Right lobe of liver (tissue), 6 donors: Measurements from ENCODE around the gene TGOLN2. TPM values are rescaled to one million over a fixed set of nuclear protein-coding genes. Genes with fewer than 3 reads are reported as not detected.

ENCODE experiments used
- ATAC-seq, 4 donors: fragments of 200-7000 bp; cut with Tn5 transposase; one replicate each; pipeline ENCODE4 v1.9.1; 2020; ENCODE audit warnings: mild to moderate bottlenecking in 4 of 4, moderate library complexity in 4 of 4
- DNase-seq, 3 donors: peaks; one replicate each; pipeline ENCODE4 v3.0.0-alpha.2; 2020
- H3K27ac ChIP-seq, 3 donors: fragments of 200-600 bp; one replicate each; pipeline ENCODE4 v1.8.0; 2022
- H3K27me3 ChIP-seq, 2 donors: fragments of 200-600 bp; one replicate each; pipeline ENCODE4 v1.8.0; 2022
- H3K36me3 ChIP-seq, 4 donors: fragments of 200-600 bp; sonication (generic) in 1 of 4; one replicate each; pipeline versions ENCODE4 v1.5.1 to v1.8.0; 2017 to 2022; ENCODE audit warnings: control low read depth in 1 of 4
- H3K4me1 ChIP-seq, 4 donors: fragments of 200-600 bp; sonication (generic) in 1 of 4; one replicate each; pipeline versions ENCODE4 v1.5.1 to v1.8.0; 2017 to 2022; ENCODE audit warnings: control low read depth in 1 of 4
- H3K4me3 ChIP-seq, 3 donors: fragments of 200-600 bp; one replicate each; pipeline ENCODE4 v1.8.0; 2022
- H3K9me3 ChIP-seq, 4 donors: fragments of 200-600 bp; sonication (generic) in 1 of 4; one replicate each; pipeline versions ENCODE4 v1.5.1 to v1.8.0; 2017 to 2022; ENCODE audit warnings: control low read depth in 1 of 4
- CTCF ChIP-seq, 4 donors: fragments of 200-600 bp in 3 of 4; fragments of 450-650 bp in 1 of 4; IDR thresholded peaks; one replicate each; pipeline versions ENCODE4 v1.5.1 to v1.8.0; 2016 to 2022; ENCODE audit warnings: antibody characterized with exemption in 4 of 4, mild to moderate bottlenecking in 2 of 4
- POLR2A ChIP-seq: fragments of 450-650 bp; IDR thresholded peaks from one replicate; pipeline ENCODE4 v1.6.1; 2017; ENCODE audit warnings: antibody characterized with exemption, mild to moderate bottlenecking
- WGBS: methylation state at CpG from one replicate; pipeline ENCODE4 v1.1.6; 2018; ENCODE audit warnings: low coverage, low lambda C conversion rate; ENCODE audit not compliant: insufficient coverage; ENCODE audit errors: missing lambda C conversion rate; 5-methylcytosine and 5-hydroxymethylcytosine counted together
- intact Hi-C, 2 donors: fragments of 100-400 bp; cut with DNase I; formaldehyde crosslinking; loops; one replicate each; pipeline versions ENCODE4 v1.11.2 to v1.14.1; 2022
- total RNA-seq, 6 experiments: library from RNA; depleted of rRNA in 2 of 6; stranded (reverse); fragments of >200 nt in 2 of 6; fragmentation: NEBNext Ultra II Directional in 3 of 6; extraction: Animal tissue kit (Norgen Biotek cat#: 25700) in 3 of 6; gene quantifications; one replicate each; pipeline versions ENCODE4 v1.1.0 to v1.2.4, GENCODE V29; 2016 to 2023
- donor health status: DM: no; HTN: yes; CAD: no.
- donor health status: DM: no; HTN: no; CAD: no.
- donor health status: DM: no; HTN: no; CAD: no.
- donor health status: DM: no; HTN: yes; CAD: no.
- donor health status: DM: no; HTN: yes; CAD: no.

The TGOLN2 gene
- total RNA-seq, 6 experiments from 2014 or later: 85.7 to 153 (median 121) TPM

GRCh38 chr2:85282914-85283313 lies 44.9 kb downstream of the TGOLN2 start:
- H3K4me3 ChIP-seq: no peak overlapping the region
- no peak for DNase-seq
- no peak overlapping the region for H3K27ac ChIP-seq
- WGBS: 76% methylated on average over 3 of the region's 7 CpGs
- TF ChIP-seq CTCF (IDR thresholded peaks at IDR 0.05) (no peak), POLR2A (no peak)
- no peaks in the 10 kb centered on the region for H3K9me3 ChIP-seq
- H3K36me3 ChIP-seq: peaks cover 0 to 1% (median 0%) of the 10 kb centered on the region in 4 donors
- intact Hi-C loops: loop anchor here (10.0 kb wide), 1 partner anchor 148 kb away; the partner anchor contains the start of gene TCF7L1 (in 2 of the 2)
- no peaks in the 10 kb centered on the region for H3K4me1 ChIP-seq
- H3K27me3 ChIP-seq: no peaks in the 10 kb centered on the region
- ATAC-seq: no peak

- 75% methylated on average over 6 of the region's 6 CpGs for WGBS
- H3K9me3 ChIP-seq: no peaks in the 10 kb centered on the region
- ATAC-seq: no peak
- no peak for DNase-seq
- intact Hi-C loops: loop anchor here (10.0 kb wide), 1 partner anchor 147 kb away; the partner anchor contains the start of gene TCF7L1 (in 2 of the 2)
- no peaks in the 10 kb centered on the region for H3K4me1 ChIP-seq
- no peaks in the 10 kb centered on the region for H3K27me3 ChIP-seq
- peaks cover 0 to 1% (median 0%) of the 10 kb centered on the region in 4 donors for H3K36me3 ChIP-seq
- TF ChIP-seq POLR2A (no peak), CTCF (IDR thresholded peaks at IDR 0.05) (no peak)
- no peak overlapping the region for H3K4me3 ChIP-seq
- no peak overlapping the region for H3K27ac ChIP-seq
Measured at GRCh38 chr2:85281553-85281952, 46.2 kb downstream of the TGOLN2 start.

- DNase-seq: no peak
- no peak overlapping the region for H3K4me3 ChIP-seq
- H3K27ac ChIP-seq: no peak overlapping the region
- ATAC-seq: no peak
- intact Hi-C loops: no loop called here
- H3K27me3 ChIP-seq: no peaks in the 10 kb centered on the region
- 55% methylated on average over 2 of the region's 2 CpGs for WGBS
- no peaks in the 10 kb centered on the region for H3K4me1 ChIP-seq
- H3K36me3 ChIP-seq: no peaks in the 10 kb centered on the region
- no peaks in the 10 kb centered on the region for H3K9me3 ChIP-seq
- no peak for TF ChIP-seq CTCF (IDR thresholded peaks at IDR 0.05)
- TF ChIP-seq POLR2A: no peak
Measured at GRCh38 chr2:85278361-85278760, 49.4 kb downstream of the TGOLN2 start.

GRCh38 chr2:85277416-85278158 lies 50.2 kb downstream of the TGOLN2 start:
- WGBS: 48% methylated on average over 7 of the region's 15 CpGs
- peak in 3 of 4 donors; percentile 12 to 40 (median 30) for ATAC-seq
- no peaks in the 10 kb centered on the region for H3K27me3 ChIP-seq
- no peaks in the 10 kb centered on the region for H3K9me3 ChIP-seq
- no peaks in the 10 kb centered on the region for H3K4me1 ChIP-seq
- no peak for DNase-seq
- H3K27ac ChIP-seq: no peak overlapping the region
- H3K4me3 ChIP-seq: no peak overlapping the region
- intact Hi-C loops: no loop called here
- H3K36me3 ChIP-seq: no peaks in the 10 kb centered on the region
- TF ChIP-seq CTCF (IDR thresholded peaks at IDR 0.05): no peak
- TF ChIP-seq POLR2A: no peak
